ENCODE measurements around the gene YTHDF1.

DNA sequence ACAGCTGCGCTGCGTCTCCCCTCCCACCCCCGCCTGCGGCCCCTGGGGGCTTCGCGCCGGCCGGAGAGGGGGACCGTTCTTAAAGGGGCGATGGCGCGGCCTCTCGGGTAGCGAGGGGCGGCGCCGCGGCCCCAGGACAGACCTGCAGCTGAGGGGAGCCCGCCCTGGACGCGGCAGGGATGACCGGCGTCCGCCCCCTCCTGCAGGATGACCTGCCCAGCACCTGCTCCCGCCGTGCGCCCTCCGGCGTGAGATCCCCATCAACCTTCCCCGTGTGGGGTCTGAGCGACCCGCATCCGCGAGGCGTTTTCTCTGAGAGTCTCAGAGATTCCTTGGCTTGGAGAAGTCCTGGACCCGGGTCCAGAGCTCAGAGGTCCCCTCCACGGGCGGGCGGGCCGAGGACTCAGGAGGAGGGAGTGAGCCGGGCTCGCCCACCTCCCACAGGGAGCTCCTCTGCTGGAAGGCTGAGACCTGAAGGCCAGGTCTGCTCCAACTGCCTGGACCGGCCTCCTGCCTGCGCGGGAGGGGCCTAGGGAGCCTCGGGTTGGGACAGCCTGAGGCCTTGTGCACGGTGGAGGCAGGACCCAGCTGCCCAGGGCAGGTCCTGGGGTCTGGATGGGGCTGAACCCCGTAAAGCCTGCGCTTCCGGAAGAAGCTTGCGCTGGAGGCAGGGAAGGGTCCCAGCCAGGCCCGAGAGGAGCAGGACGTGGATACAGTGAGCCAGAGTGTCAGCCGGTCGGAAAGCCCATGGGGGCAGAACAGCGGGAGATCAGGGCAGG, 38.9 kb upstream of the YTHDF1 start:
- TF ChIP-seq CTCF (IDR thresholded peaks at IDR 0.05; ENCODE audit: low read depth, low read length) (no peak), EZH2phosphoT487 (IDR thresholded peaks at IDR 0.05; ENCODE audit: low read depth) (no peak)

Data from OCI-LY3 (cell line).